Duodenal mucosa (tissue), 2 donors: Measurements from ENCODE around the gene OR52J3.

Experiments used
- H3K27ac ChIP-seq: one replicate; pipeline ENCODE4 v1.7.0; 2013; ENCODE audit warnings: low read depth, low read length
- H3K27me3 ChIP-seq, 2 donors: one replicate each; pipeline ENCODE4 v1.7.0; 2013; ENCODE audit warnings: low read length in 2 of 2, control low read depth in 1 of 2; ENCODE audit not compliant: insufficient read depth in 2 of 2, control insufficient read depth in 1 of 2
- H3K36me3 ChIP-seq, 2 donors: one replicate each; pipeline ENCODE4 v1.7.0; 2013; ENCODE audit warnings: low read length in 2 of 2, control low read depth in 1 of 2; ENCODE audit not compliant: insufficient read depth in 2 of 2, control insufficient read depth in 1 of 2
- H3K4me1 ChIP-seq, 2 donors: one replicate each; pipeline ENCODE4 v1.7.0; 2013; ENCODE audit warnings: low read length in 2 of 2, control low read depth in 1 of 2; ENCODE audit not compliant: insufficient read depth in 2 of 2, control insufficient read depth in 1 of 2
- H3K4me3 ChIP-seq, 2 donors: one replicate each; pipeline ENCODE4 v1.7.0; 2013; ENCODE audit warnings: low read length in 2 of 2, low read depth in 1 of 2
- H3K9ac ChIP-seq, 2 donors: one replicate each; pipeline ENCODE4 v1.7.0; 2013; ENCODE audit warnings: low read length in 2 of 2, low read depth in 1 of 2
- H3K9me3 ChIP-seq, 2 donors: one replicate each; pipeline ENCODE4 v1.7.0; 2013; ENCODE audit warnings: low read length in 2 of 2, control low read depth in 1 of 2; ENCODE audit not compliant: control insufficient read depth in 1 of 2

OR52J3 gene

GRCh38 chr11:5046226-5046625, at the start of gene OR52J3:
Gene OR52J3 (plus strand): TSS chr11:5046526. CDS start chr11:5046526, 0 bp downstream.
- Histone ChIP-seq H3K9me3 (no peaks in the 10 kb centered on the region), H3K4me3 (no peak within 1 kb of the TSS), H3K27ac (no peak within 1 kb of the TSS), H3K36me3 (no peaks in the 10 kb centered on the region), H3K4me1 (no peaks in the 10 kb centered on the region), H3K27me3 (no peaks in the 10 kb centered on the region), H3K9ac (no peak within 1 kb of the TSS)

- H3K27me3 ChIP-seq = no peaks in the 10 kb centered on the region
- no peaks in the 10 kb centered on the region for H3K9me3 ChIP-seq
- no peak overlapping the region for H3K27ac ChIP-seq
- H3K4me3 ChIP-seq = no peak overlapping the region
- H3K9ac ChIP-seq = no peak overlapping the region
- H3K4me1 ChIP-seq = no peaks in the 10 kb centered on the region
- H3K36me3 ChIP-seq = no peaks in the 10 kb centered on the region
Observed at GRCh38 chr11:5004424-5005274, 41.7 kb upstream of the OR52J3 start.

- H3K4me3 ChIP-seq = no peak overlapping the region
- H3K4me1 ChIP-seq = no peaks in the 10 kb centered on the region
- H3K27me3 ChIP-seq = no peaks in the 10 kb centered on the region
- H3K27ac ChIP-seq = no peak overlapping the region
- no peaks in the 10 kb centered on the region for H3K36me3 ChIP-seq
- H3K9me3 ChIP-seq = no peaks in the 10 kb centered on the region
- H3K9ac ChIP-seq = no peak overlapping the region
Observed at GRCh38 chr11:5007561-5007960, 38.8 kb upstream of the OR52J3 start.

GRCh38 chr11:5011254-5011653, 35.1 kb upstream of the OR52J3 start:
- Histone ChIP-seq H3K9ac (no peak overlapping the region), H3K4me3 (no peak overlapping the region), H3K27me3 (no peaks in the 10 kb centered on the region), H3K9me3 (no peaks in the 10 kb centered on the region), H3K27ac (no peak overlapping the region), H3K4me1 (no peaks in the 10 kb centered on the region), H3K36me3 (no peaks in the 10 kb centered on the region)

- Histone ChIP-seq H3K9ac (no peak overlapping the region), H3K36me3 (no peaks in the 10 kb centered on the region), H3K4me3 (no peak overlapping the region), H3K27ac (no peak overlapping the region), H3K27me3 (no peaks in the 10 kb centered on the region), H3K4me1 (no peaks in the 10 kb centered on the region), H3K9me3 (no peaks in the 10 kb centered on the region)
Observed at GRCh38 chr11:5013012-5013411, 33.3 kb upstream of the OR52J3 start.

GRCh38 chr11:5021996-5022395, 24.3 kb upstream of the OR52J3 start:
- Histone ChIP-seq H3K27me3 (no peaks in the 10 kb centered on the region), H3K27ac (no peak overlapping the region), H3K4me1 (no peaks in the 10 kb centered on the region), H3K4me3 (no peak overlapping the region), H3K9me3 (peaks cover 0 to 16% of the 10 kb centered on the region in 2 donors), H3K36me3 (no peaks in the 10 kb centered on the region), H3K9ac (no peak overlapping the region)

- Histone ChIP-seq H3K36me3 (no peaks in the 10 kb centered on the region), H3K9ac (no peak overlapping the region), H3K27me3 (no peaks in the 10 kb centered on the region), H3K9me3 (no peaks in the 10 kb centered on the region), H3K4me1 (no peaks in the 10 kb centered on the region), H3K4me3 (no peak overlapping the region), H3K27ac (no peak overlapping the region)
Observed at GRCh38 chr11:5036669-5037068, 9.7 kb upstream of the OR52J3 start.

- no peak overlapping the region for H3K4me3 ChIP-seq
- no peaks in the 10 kb centered on the region for H3K27me3 ChIP-seq
- no peak overlapping the region for H3K27ac ChIP-seq
- H3K4me1 ChIP-seq = no peaks in the 10 kb centered on the region
- H3K36me3 ChIP-seq = no peaks in the 10 kb centered on the region
- no peak overlapping the region for H3K9ac ChIP-seq
- H3K9me3 ChIP-seq = no peaks in the 10 kb centered on the region
Observed at GRCh38 chr11:5037926-5038325, 8.4 kb upstream of the OR52J3 start.

- no peaks in the 10 kb centered on the region for H3K27me3 ChIP-seq
- no peaks in the 10 kb centered on the region for H3K4me1 ChIP-seq
- no peak overlapping the region for H3K4me3 ChIP-seq
- no peak overlapping the region for H3K27ac ChIP-seq
- no peaks in the 10 kb centered on the region for H3K36me3 ChIP-seq
- no peaks in the 10 kb centered on the region for H3K9me3 ChIP-seq
- H3K9ac ChIP-seq = no peak overlapping the region
Observed at GRCh38 chr11:5038341-5038740, 8.0 kb upstream of the OR52J3 start.

GRCh38 chr11:5040876-5041275, 5.5 kb upstream of the OR52J3 start:
- H3K36me3 ChIP-seq = no peaks in the 10 kb centered on the region
- no peak overlapping the region for H3K9ac ChIP-seq

More at GRCh38 chr11:5040876-5041275, 5.5 kb upstream of the OR52J3 start:
- Histone ChIP-seq H3K4me3 (no peak overlapping the region), H3K4me1 (no peaks in the 10 kb centered on the region), H3K9me3 (no peaks in the 10 kb centered on the region), H3K27ac (no peak overlapping the region), H3K27me3 (no peaks in the 10 kb centered on the region)
